HG02623 (cell line): Measurements from ENCODE around the gene SLC31A1.
A peak's percentile ranks its signal among the peaks of the same experiment; 100 is the strongest.

Source experiments
- ATAC-seq: cut with Tn5 transposase; IDR thresholded peaks from one replicate; pipeline ENCODE4 v1.9.1; 2021; ENCODE audit warnings: moderate library complexity; ENCODE audit not compliant: unreplicated experiment

SLC31A1 gene

GRCh38 chr9:113221003-113221799, at the start of gene SLC31A1, which contains the start of gene FKBP15:
TSS of gene SLC31A1 (plus strand) at chr9:113221544. CDS start at chr9:113256149, 34,605 bp downstream.
TSS of gene FKBP15 (minus strand) at chr9:113221277. CDS start at chr9:113221243, 34 bp downstream.
- peak; percentile 75 for ATAC-seq

DNA sequence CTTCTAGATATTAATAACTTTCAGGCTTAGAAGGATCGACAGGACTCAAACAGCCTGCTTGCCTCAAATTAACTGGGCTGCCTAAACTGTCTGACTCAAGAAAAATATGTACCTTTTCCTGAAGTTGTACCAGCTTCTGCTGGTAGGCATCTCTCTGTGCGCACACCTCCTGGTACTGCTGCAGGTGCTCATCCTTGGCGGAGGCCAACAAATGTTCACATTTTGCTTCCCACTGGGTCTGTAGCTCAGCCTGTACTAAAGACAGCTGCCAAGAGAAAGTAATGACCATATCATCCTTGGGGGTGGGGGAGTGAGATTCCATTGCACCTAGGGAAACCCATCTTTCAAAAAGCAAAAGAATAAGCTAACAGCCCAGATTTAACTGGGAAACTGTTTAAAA, 48.0 kb upstream of the SLC31A1 start:
- no peak for ATAC-seq

GRCh38 chr9:113176803-113177202, 44.5 kb upstream of the SLC31A1 start:
- ATAC-seq, result no peak

DNA sequence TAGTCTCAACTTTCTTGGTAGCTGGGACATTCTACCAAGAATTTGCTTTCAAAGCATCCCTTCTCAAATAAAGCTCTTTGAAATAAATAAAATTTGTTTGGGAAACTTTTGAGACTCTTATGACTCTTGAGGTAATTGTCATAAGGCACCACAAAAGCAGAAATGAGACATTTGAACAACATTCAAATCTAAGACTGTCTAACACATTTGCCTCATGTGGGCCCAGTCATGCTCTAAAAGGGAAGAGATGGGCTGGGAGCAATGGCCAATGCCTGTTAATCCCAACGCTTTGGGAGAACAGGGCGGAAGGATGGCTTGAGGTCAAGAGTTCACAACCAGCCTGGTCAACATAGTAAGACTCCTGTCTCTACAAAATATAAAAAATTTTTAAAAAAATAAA, 44.1 kb upstream of the SLC31A1 start:
- no peak for ATAC-seq

GRCh38 chr9:113178087-113178486, 43.3 kb upstream of the SLC31A1 start:
- ATAC-seq, result no peak

DNA sequence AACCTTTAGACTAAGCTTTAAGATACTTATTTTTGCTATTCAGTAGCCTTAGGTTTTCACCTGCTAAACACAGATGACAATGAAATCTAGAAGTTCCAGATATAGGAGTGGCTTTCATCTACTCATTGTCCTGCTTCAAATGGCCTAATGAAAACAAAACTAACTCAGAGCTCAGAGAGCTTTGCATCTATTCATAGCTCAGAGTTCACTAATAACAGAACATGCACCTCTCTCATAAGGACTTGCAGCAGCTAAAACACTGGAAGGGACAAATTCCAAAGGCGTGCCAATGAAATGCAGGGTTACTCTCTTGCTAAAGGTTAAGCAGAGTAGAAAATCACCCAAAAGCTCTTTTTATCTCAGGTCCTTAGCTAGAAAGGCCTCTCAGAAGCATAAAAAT, 41.5 kb upstream of the SLC31A1 start:
- no peak for ATAC-seq

- no peak for ATAC-seq
Measured at GRCh38 chr9:113181165-113181564, 40.2 kb upstream of the SLC31A1 start.

GRCh38 chr9:113183956-113184488, 37.3 kb upstream of the SLC31A1 start:
- ATAC-seq, result no peak

- ATAC-seq, result no peak
Measured at GRCh38 chr9:113184539-113184938, 36.8 kb upstream of the SLC31A1 start.

DNA sequence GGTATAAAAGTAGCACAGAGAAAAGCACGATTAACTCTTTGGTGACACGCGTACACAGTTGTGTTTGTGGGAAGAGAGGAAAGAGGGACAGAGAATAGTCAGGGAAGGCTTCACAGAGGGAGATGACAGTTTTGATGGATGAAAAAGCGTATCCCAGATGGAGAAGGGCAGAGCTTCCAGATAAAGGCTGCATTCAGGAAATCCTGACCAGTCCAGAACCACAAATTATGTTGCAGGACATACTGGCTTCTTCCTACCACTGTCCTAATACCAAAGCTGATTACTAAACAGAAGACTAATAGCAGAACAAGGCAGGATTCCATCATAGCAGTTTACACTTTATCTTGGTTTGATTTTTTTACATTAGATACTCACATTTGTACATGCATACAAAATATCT, 36.1 kb upstream of the SLC31A1 start:
- ATAC-seq, result no peak

DNA sequence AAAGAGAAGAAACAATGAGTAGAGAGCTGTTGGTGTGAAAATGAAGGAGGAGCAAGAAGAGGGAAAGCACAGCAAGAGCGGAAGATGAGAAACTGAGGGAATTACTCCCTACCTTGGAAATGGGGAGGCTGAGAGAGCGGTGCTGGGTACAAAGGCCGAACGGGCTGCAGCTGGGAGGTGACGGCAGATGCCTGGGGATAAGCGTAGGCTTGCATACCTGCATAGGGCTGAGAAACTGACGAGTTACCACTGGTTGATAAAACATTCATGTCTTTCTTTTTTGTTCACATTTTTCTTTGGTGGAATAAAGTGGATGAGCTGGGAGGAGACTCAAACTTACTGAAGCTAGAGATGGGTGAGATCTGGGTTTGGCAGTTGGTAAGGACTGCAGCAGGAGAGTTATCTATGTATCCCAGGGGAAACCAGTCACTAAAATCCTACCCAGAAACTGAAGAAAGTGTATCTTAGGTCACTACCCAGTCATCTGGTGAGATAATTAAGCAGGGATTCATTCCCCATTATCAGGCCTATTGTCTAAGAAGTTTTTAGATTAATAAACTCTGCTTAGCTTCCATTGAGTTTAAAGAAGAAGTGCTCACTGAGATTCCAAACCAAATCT, 35.1 kb upstream of the SLC31A1 start:
- ATAC-seq, result no peak

DNA sequence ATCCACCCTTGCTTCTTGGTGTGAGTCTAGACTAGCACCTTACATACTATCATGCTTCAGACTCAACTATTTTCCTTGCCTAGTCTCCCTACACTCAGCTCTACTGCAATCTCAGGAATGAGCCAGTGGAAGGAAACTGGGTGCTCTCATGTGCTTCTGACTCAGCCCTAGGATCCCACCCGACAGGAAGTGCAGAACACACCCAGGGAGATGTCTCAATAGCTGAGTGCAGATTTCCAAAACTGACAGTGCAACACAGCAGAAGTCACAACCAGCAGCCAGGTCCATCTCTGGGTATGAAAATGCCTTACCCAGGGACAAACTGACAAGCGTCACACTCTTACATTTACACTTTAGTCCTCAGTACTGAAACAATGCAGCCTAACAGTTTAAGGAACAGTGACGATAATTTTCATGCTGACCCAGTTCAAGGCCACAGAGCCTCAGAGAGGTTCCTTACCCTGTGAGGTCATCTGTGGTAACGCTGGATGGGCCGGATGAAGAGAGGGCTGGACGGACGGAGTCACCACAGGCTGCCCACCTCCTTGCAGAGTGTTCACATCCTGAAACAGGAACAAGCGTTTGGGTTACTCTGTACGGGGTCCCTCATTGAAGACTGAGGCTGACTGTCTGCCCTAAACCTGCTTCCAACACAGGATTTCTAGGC, 33.3 kb upstream of the SLC31A1 start:
- no peak for ATAC-seq

GRCh38 chr9:113192455-113192854, 28.9 kb upstream of the SLC31A1 start:
- ATAC-seq, result no peak

DNA sequence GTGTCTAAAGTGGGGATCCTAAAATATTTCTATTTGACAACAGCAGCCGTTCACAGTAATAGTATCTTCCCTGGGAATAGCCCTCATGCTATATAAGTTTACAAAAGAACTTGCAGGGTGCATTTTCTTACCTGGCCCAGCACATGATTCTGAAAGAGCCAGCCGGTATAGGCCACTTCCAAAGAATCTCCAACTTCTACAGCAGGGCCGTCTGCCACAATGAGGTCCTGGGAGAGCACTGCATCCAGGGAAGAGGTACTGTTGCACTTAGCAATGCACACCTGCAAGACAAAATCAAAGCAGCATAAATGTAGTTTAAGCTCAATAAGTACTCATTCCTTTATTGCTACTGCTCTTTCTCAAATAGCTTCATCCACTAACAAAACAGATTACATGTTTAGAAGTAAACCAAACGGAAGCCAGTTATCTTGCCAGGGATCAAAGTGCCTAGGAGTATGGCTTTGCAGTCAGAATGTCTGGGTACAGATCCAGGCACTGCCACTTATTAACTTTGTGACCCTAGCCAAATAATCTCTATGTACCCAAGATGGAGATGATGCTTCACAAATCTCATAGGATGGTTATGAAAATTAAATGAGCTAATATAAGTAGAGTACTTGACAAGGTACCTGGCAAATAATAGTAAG, 21.5 kb upstream of the SLC31A1 start:
- ATAC-seq, result no peak

GRCh38 chr9:113205432-113205831, 15.9 kb upstream of the SLC31A1 start:
- ATAC-seq, result no peak

- ATAC-seq, result no peak
Measured at GRCh38 chr9:113205861-113206260, 15.5 kb upstream of the SLC31A1 start.

DNA sequence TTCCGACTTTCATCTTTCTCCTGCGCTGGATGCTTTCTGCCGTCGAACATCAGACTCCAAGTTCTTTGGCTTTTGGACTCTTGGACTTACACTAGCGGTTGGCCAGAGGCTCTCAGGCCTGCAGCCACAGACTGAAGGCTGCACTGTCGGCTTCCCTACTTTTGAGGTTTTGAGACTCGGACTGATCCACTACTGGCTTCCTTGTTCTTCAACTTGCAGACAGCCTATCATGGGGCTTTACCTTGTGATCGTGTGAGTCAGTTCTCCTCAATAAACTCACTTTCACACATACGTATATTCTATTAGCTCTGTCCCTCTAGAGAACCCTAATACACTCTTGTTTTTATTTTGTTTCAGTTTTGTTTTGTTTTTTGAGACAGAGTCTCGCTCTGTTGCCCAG, 10.5 kb upstream of the SLC31A1 start:
- ATAC-seq, result no peak

GRCh38 chr9:113215132-113215531, 6.2 kb upstream of the SLC31A1 start:
- no peak for ATAC-seq

GRCh38 chr9:113216406-113216805, 4.9 kb upstream of the SLC31A1 start:
- ATAC-seq, result no peak

GRCh38 chr9:113219186-113219936, 2.0 kb upstream of the SLC31A1 start:
- ATAC-seq, result peak; percentile 29
